Renal cortex interstitium (tissue), 15 donors: ENCODE measurements around the gene PLEKHO2. TPM values are rescaled to one million over a fixed set of nuclear protein-coding genes. Genes with fewer than 3 reads are reported as not detected.
"Not testable (repeated sequence)": the region's sequence is repeated elsewhere in the genome, so short reads cannot be mapped to it uniquely, and the experiment has no call there.

Experiments used
- DNase-seq, 11 donors: peaks; one replicate each; pipeline ENCODE4 v3.0.0-alpha.2; 2013; ENCODE audit warnings: low read depth in 9 of 11, low spot score in 4 of 11; ENCODE audit errors: extremely low read depth in 1 of 11
- long read RNA-seq, 16 experiments: transcript quantifications; one replicate each; lab custom pipeline, GENCODE V29; 2026
- polyA plus RNA-seq, 3 donors: library from polyadenylated mRNA; unstranded; fragments of 120-200 nt; gene quantifications; one replicate each; pipeline ENCODE4 v1.2.1, GENCODE V29; 2013; ENCODE audit not compliant: insufficient read length in 3 of 3

PLEKHO2 gene
- polyA plus RNA-seq: 10 to 100 TPM; 15.4 to 19.6 (median 18.9) TPM
- long read RNA-seq, donor 1, partial matches to known transcripts: 0 of 2 reads
- long read RNA-seq, donor 1, other reads (novel, unspliced or antisense): 0 of 2 reads
- long read RNA-seq, donor 2, transcript PLEKHO2-201 (6 exons, 3,720 nt): major isoform, 5 of 5 reads
- long read RNA-seq, donor 2, partial matches to known transcripts: 0 of 5 reads
- long read RNA-seq, donor 2, other reads (novel, unspliced or antisense): 0 of 5 reads
- long read RNA-seq, donor 3, partial matches to known transcripts: 5 of 7 reads
- long read RNA-seq, donor 3, other reads (novel, unspliced or antisense): 0 of 7 reads
- long read RNA-seq, donor 4, partial matches to known transcripts: 0 of 2 reads
- long read RNA-seq, donor 4, other reads (novel, unspliced or antisense): 0 of 2 reads
- long read RNA-seq, donor 5: 0 reads
- long read RNA-seq, donor 6, partial matches to known transcripts: 0 of 4 reads
- long read RNA-seq, donor 6, other reads (novel, unspliced or antisense): 0 of 4 reads
- long read RNA-seq, donor 7, partial matches to known transcripts: 5 of 9 reads
- long read RNA-seq, donor 7, other reads (novel, unspliced or antisense): 0 of 9 reads
- long read RNA-seq, donor 8: 0 reads
- long read RNA-seq, donor 9, partial matches to known transcripts: 8 of 11 reads
- long read RNA-seq, donor 9, other reads (novel, unspliced or antisense): 0 of 11 reads
- long read RNA-seq, donor 10, partial matches to known transcripts: 0 of 4 reads
- long read RNA-seq, donor 10, other reads (novel, unspliced or antisense): 0 of 4 reads
- long read RNA-seq, donor 11, partial matches to known transcripts: 0 of 3 reads
- long read RNA-seq, donor 11, other reads (novel, unspliced or antisense): 0 of 3 reads
- long read RNA-seq, donor 12: 0 reads
- long read RNA-seq, donor 13: 0 reads
- long read RNA-seq, donor 14, partial matches to known transcripts: 0 of 1 reads
- long read RNA-seq, donor 14, other reads (novel, unspliced or antisense): 0 of 1 reads
- long read RNA-seq, donor 15, partial matches to known transcripts: 0 of 2 reads
- long read RNA-seq, donor 15, other reads (novel, unspliced or antisense): 0 of 2 reads
- long read RNA-seq, donor 16, transcript PLEKHO2-201 (6 exons, 3,720 nt): major isoform, 9 of 30 reads
- long read RNA-seq, donor 16, partial matches to known transcripts: 21 of 30 reads
- long read RNA-seq, donor 16, other reads (novel, unspliced or antisense): 0 of 30 reads

GRCh38 chr15:64841344-64842095, at the start of gene PLEKHO2:
TSS of gene PLEKHO2 (plus strand) at chr15:64841915. CDS start at chr15:64842017, 102 bp downstream.
- DNase-seq: peak; percentile 82 to 96 (median 94)

- no peak for DNase-seq
These were observed 49.4 kb upstream of the PLEKHO2 start for GRCh38 chr15:64792282-64792681.

- DNase-seq: not testable (repeated sequence)
These were observed 46.4 kb upstream of the PLEKHO2 start for GRCh38 chr15:64795299-64795698.

- not testable (repeated sequence) for DNase-seq
These were observed 45.8 kb upstream of the PLEKHO2 start for GRCh38 chr15:64795921-64796320.

GRCh38 chr15:64798905-64799304, 42.8 kb upstream of the PLEKHO2 start:
- DNase-seq: not testable (repeated sequence)

- DNase-seq: no peak
These were observed 41.2 kb upstream of the PLEKHO2 start for GRCh38 chr15:64800476-64800875.

GRCh38 chr15:64803526-64803925, 38.2 kb upstream of the PLEKHO2 start:
- DNase-seq: no peak

GRCh38 chr15:64804619-64805018, 37.1 kb upstream of the PLEKHO2 start:
- no peak for DNase-seq

- DNase-seq: no peak
These were observed 35.2 kb upstream of the PLEKHO2 start for GRCh38 chr15:64806509-64806908.

GRCh38 chr15:64807051-64807749, 34.5 kb upstream of the PLEKHO2 start:
- DNase-seq: no peak

- DNase-seq: no peak
These were observed 33.9 kb upstream of the PLEKHO2 start for GRCh38 chr15:64807751-64808222.

- no peak for DNase-seq
These were observed 32.8 kb upstream of the PLEKHO2 start for GRCh38 chr15:64808785-64809453.

GRCh38 chr15:64809649-64810496, 31.8 kb upstream of the PLEKHO2 start:
- peak in 6 of 11 donors; percentile 57 to 72 (median 66) for DNase-seq

GRCh38 chr15:64810497-64811326, 31.0 kb upstream of the PLEKHO2 start:
- DNase-seq: no peak

GRCh38 chr15:64813075-64813474, 28.6 kb upstream of the PLEKHO2 start:
- no peak for DNase-seq
